Stimulated activated CD8-positive, alpha-beta memory T cell treated with anti-CD3 and anti-CD28 coated beads, Interleukin-12 subunit alpha, Interleukin-12 subunit beta, amount 100 ng/mL, for 24 hours (primary cell): ENCODE measurements around the gene ZSCAN5B.
A peak's percentile ranks its signal among the peaks of the same experiment; 100 is the strongest.

Experiments
- DNase-seq: peaks from one replicate; pipeline ENCODE4 v3.0.0-alpha.2; 2020; ENCODE audit errors: extremely low read depth

Gene ZSCAN5B

GRCh38 chr19:56144831-56145230, 52.8 kb downstream of the ZSCAN5B start:
- no peak for DNase-seq

DNA sequence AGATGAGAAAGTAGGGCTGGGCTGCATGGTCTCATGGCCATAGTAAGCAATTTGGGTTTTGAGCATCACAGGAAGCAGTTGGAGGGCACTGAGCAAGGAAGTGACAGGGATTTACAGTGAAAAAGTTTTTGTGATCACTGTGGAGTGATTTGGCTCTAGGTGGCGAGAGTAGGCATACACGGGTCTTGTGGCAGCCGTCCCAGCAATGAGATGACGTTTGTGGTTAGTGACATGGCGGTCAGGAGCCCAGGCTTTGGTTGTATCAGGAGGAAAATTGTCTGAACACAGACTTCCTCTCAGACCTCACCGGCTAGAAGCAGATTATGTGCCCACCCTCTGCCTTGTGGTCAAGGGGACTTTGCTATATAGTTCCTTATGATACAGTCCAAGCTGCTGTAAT, 53.2 kb downstream of the ZSCAN5B start:
- DNase-seq: no peak

DNA sequence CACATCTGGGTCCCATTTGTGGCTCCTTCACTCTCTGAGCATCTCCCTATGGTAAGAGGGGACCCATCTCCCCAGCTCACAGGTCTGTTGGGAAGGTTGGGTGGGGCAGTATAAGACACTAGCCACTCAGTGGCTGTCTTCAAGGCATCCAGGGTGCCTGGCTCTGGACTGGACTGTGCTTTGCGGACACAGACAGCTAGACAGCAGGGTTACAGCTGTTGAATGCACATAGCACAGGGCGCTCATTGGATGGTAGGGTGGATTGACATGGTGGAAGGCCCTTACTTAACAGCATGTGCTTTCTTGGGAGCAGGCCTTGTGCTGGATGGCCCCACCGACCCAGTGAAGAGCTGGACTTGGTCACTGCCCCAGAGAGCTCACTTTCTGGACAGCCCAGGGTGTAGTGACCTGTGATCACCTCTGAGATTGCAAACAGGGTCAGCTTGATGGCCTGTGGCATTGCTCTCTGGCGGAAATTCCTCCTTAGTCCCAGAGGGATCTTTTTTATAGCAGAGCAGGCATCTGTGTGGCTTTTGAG, 54.6 kb downstream of the ZSCAN5B start:
- DNase-seq: no peak

DNA sequence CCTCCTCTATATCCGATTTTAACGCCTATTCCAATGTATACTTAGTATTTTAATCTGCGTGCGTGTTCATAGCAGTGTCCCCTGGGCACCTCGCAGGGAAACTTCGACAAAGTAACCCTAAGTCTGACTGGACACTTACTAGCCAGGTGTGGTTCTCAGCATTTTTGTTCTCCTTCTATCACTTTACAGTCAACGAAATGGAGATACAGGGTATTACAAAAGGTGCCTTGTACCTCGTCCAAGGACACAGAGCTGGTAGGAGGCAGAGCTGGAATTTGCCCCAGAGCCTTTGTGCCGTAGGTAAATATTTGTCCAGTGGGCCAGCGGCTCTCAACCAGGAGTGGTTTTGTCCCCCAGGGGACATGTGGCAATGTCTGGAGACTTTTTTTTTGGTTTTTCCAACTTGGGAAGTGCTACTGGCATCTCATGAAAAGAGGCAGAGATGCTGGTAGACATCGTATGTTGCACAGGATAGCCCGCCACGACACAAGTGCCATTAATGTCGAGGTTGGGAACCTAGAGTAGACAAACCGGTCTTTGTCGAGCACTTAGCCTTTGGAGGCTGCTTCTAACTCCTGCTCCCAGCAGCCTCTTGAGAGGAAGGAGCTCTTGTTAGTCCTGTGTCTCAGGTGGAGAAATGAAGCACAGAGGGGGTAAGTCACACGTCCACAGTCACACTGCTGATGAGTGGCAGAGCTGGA, 55.3 kb downstream of the ZSCAN5B start:
- no peak for DNase-seq

GRCh38 chr19:56141417-56141993, 56.1 kb downstream of the ZSCAN5B start:
- DNase-seq: no peak

- DNase-seq: peak; percentile 98
Measured at GRCh38 chr19:56140583-56141416, 56.8 kb downstream of the ZSCAN5B start, which contains the start of gene ZNF444. TSS of gene ZNF444 (plus strand) at chr19:56141287. CDS start at chr19:56146912, 5,625 bp downstream.

DNA sequence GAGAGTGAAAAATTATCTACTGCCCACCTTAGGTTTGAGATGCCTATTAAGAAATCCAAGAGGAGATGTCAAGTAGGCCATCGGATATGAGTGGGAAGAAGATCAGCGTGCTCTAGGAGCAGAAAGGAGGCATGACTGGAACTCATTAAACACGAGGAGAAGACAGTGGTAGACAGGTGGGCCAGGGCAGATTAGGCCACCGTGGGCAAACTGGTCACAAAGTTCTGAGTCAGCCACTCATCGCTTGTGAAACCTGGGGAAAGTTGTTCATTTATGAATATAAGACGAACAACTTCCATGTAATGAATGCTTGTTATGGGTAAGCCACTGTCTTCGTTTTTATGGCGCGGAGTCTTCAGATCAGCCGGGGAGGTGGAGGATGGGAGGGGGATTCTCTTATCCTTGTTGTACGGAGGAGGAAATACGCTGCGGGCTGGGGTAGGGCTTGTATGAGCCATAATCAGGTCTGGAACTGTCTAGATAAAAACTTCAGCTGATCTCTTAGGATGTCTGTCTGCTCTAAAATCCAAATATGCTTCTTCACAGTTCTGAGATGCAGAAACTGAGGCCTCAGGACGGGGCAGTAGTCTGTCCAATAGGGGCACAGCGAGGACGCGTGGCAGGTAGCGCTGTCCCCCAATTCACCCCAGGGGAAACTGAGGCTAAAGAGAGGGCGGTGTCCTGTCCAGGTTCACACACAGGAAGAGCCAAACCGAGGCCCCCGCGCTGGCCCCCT, 57.6 kb downstream of the ZSCAN5B start:
- no peak for DNase-seq
